SK-N-SH treated with all-trans-retinoic acid at 6 μM for 48 hours (cell line): ENCODE data around the gene MT1G.

Source experiments
- ATAC-seq: fragments of 200-7000 bp; cut with Tn5 transposase; 3 replicates; pipeline ENCODE4 v1.9.1; 2020; ENCODE audit warnings: mild to moderate bottlenecking, moderate library complexity
- BACH2 ChIP-seq: fragments of 250-450 bp; sonication (Bioruptor Pico); IDR thresholded peaks from 2 replicates; pipeline ENCODE4 v1.9.0; 2021; ENCODE audit warnings: mild to moderate bottlenecking, borderline replicate concordance
- CSRNP3 ChIP-seq: fragments of 250-450 bp; sonication (Bioruptor Pico); IDR thresholded peaks from 2 replicates; pipeline ENCODE4 v1.5.1; 2021; ENCODE audit warnings: mild to moderate bottlenecking, moderate library complexity
- ESRRG ChIP-seq: fragments of 250-450 bp; sonication (Bioruptor Pico); IDR thresholded peaks from 2 replicates; pipeline ENCODE4 v1.6.1; 2021; ENCODE audit warnings: mild to moderate bottlenecking
- GLIS3 ChIP-seq: fragments of 250-450 bp; sonication (Bioruptor Pico); IDR thresholded peaks from 2 replicates; pipeline ENCODE4 v1.5.0; 2020; ENCODE audit warnings: mild to moderate bottlenecking, moderate library complexity
- OSR1 ChIP-seq: fragments of 250-450 bp; sonication (Bioruptor Pico); IDR thresholded peaks from 2 replicates; pipeline ENCODE4 v1.8.0; 2022; ENCODE audit warnings: moderate library complexity, mild to moderate bottlenecking, inconsistent platforms
- PATZ1 ChIP-seq: fragments of 250-450 bp; sonication (Bioruptor Pico); IDR thresholded peaks from 2 replicates; pipeline ENCODE4 v1.8.0; 2020; ENCODE audit warnings: mild to moderate bottlenecking, moderate library complexity, borderline replicate concordance
- POU6F1 ChIP-seq: fragments of 250-450 bp; sonication (Bioruptor Pico); IDR thresholded peaks from 2 replicates; pipeline ENCODE4 v1.8.0; 2021; ENCODE audit warnings: low read depth, mild to moderate bottlenecking, moderate library complexity, borderline replicate concordance
- PPARA ChIP-seq: fragments of 250-450 bp; sonication (Bioruptor Pico); IDR thresholded peaks from 2 replicates; pipeline ENCODE4 v1.5.0; 2020; ENCODE audit warnings: mild to moderate bottlenecking, borderline replicate concordance
- RARB ChIP-seq: fragments of 250-450 bp; sonication (Bioruptor Pico); IDR thresholded peaks from 2 replicates; pipeline ENCODE4 v1.8.0; 2021; ENCODE audit warnings: mild to moderate bottlenecking, moderate library complexity
- SNAI2 ChIP-seq: fragments of 250-450 bp; sonication (Bioruptor Pico); IDR thresholded peaks from 2 replicates; pipeline ENCODE4 v1.5.0; 2020; ENCODE audit warnings: mild to moderate bottlenecking, moderate library complexity
- TCF4 ChIP-seq: fragments of 250-450 bp; sonication (Bioruptor Pico); IDR thresholded peaks from 2 replicates; pipeline ENCODE4 v1.8.0; 2021; ENCODE audit warnings: mild to moderate bottlenecking, moderate library complexity, borderline replicate concordance
- TOX ChIP-seq: fragments of 250-450 bp; sonication (Bioruptor Pico); IDR thresholded peaks from 2 replicates; pipeline ENCODE4 v1.8.0; 2021; ENCODE audit warnings: mild to moderate bottlenecking, moderate library complexity, borderline replicate concordance
- TSHZ2 ChIP-seq: fragments of 250-450 bp; sonication (Bioruptor Pico); IDR thresholded peaks from 2 replicates; pipeline ENCODE4 v1.5.0; 2020; ENCODE audit warnings: mild to moderate bottlenecking, moderate library complexity
- ZC3H10 ChIP-seq: fragments of 250-450 bp; sonication (Bioruptor Pico); IDR thresholded peaks from 2 replicates; pipeline ENCODE4 v1.5.1; 2021; ENCODE audit warnings: mild to moderate bottlenecking, moderate library complexity
- ZFP30 ChIP-seq: fragments of 450-650 bp; formaldehyde crosslinking; IDR thresholded peaks from 2 replicates; pipeline ENCODE4 v1.5.0; 2022; ENCODE audit warnings: mild to moderate bottlenecking, moderate library complexity
- ZNF565 ChIP-seq: fragments of 450-650 bp; formaldehyde crosslinking; conservative IDR thresholded peaks from 2 replicates; pipeline ENCODE4 v1.5.0; 2020; ENCODE audit warnings: low read depth, mild to moderate bottlenecking, moderate library complexity
- ZNF70 ChIP-seq: fragments of 450-650 bp; formaldehyde crosslinking; IDR thresholded peaks from 2 replicates; pipeline ENCODE4 v1.5.0; 2020; ENCODE audit warnings: mild to moderate bottlenecking, moderate library complexity

The MT1G gene

GRCh38 chr16:56640076-56640475, 27.8 kb downstream of the MT1G start:
- no peak for TF ChIP-seq PPARA (CRISPR knock-in tag)
- no peak for TF ChIP-seq POU6F1
- no peak for TF ChIP-seq SNAI2 (CRISPR knock-in tag)
- no peak for TF ChIP-seq PATZ1 (CRISPR knock-in tag)
- TF ChIP-seq BACH2 (CRISPR knock-in tag) = no peak
- TF ChIP-seq TCF4 (CRISPR knock-in tag) = no peak
- no peak for TF ChIP-seq ESRRG (CRISPR knock-in tag)
- no peak for TF ChIP-seq ZFP30 (CRISPR knock-in tag)
- TF ChIP-seq GLIS3 (CRISPR knock-in tag) = no peak
- no peak for TF ChIP-seq OSR1 (CRISPR knock-in tag)
- TF ChIP-seq ZNF70 = no peak
- TF ChIP-seq TSHZ2 (CRISPR knock-in tag) = no peak
- TF ChIP-seq TOX = no peak
- no peak for TF ChIP-seq CSRNP3 (CRISPR knock-in tag)
- no peak for ATAC-seq

GRCh38 chr16:56639045-56639444, 28.8 kb downstream of the MT1G start:
- no peak for ATAC-seq
- no peak for TF ChIP-seq OSR1 (CRISPR knock-in tag)
- TF ChIP-seq CSRNP3 (CRISPR knock-in tag) = no peak
- TF ChIP-seq RARB (CRISPR knock-in tag) = no peak
- TF ChIP-seq ZNF565 (CRISPR knock-in tag) = no peak
- no peak for TF ChIP-seq TOX
- no peak for TF ChIP-seq ZFP30 (CRISPR knock-in tag)
- TF ChIP-seq BACH2 (CRISPR knock-in tag) = no peak
- TF ChIP-seq ZC3H10 (CRISPR knock-in tag) = no peak
- TF ChIP-seq ESRRG (CRISPR knock-in tag) = no peak
- TF ChIP-seq PATZ1 (CRISPR knock-in tag) = no peak
- TF ChIP-seq PPARA (CRISPR knock-in tag) = no peak
- no peak for TF ChIP-seq POU6F1
- no peak for TF ChIP-seq GLIS3 (CRISPR knock-in tag)
- TF ChIP-seq, all 23 proteins: peak for 0
